Mesendoderm (in vitro differentiated cells): Measurements from ENCODE around the gene CBLL1.

Experiments used
- DNase-seq: peaks from one replicate; pipeline ENCODE4 v3.0.0; 2013
- H2AK5ac ChIP-seq: 2 replicates; pipeline ENCODE4 v1.6.1; 2013; ENCODE audit warnings: low read length, inconsistent platforms
- H2BK120ac ChIP-seq: 2 replicates; pipeline ENCODE4 v1.6.1; 2013; ENCODE audit warnings: low read depth, mild to moderate bottlenecking, low read length, moderate library complexity, mixed read lengths
- H2BK15ac ChIP-seq: replicated peaks from 2 replicates; pipeline ENCODE4 v1.6.1; 2013; ENCODE audit warnings: low read depth, mild to moderate bottlenecking, moderate library complexity
- H2BK5ac ChIP-seq: 2 replicates; pipeline ENCODE4 v1.6.1; 2013; ENCODE audit warnings: low read length, inconsistent platforms
- H3K18ac ChIP-seq: 2 replicates; pipeline ENCODE4 v1.6.1; 2013; ENCODE audit warnings: mild to moderate bottlenecking, low read length, mixed read lengths
- H3K23ac ChIP-seq: one replicate; pipeline ENCODE4 v1.6.1; 2013; ENCODE audit warnings: low read length
- H3K27ac ChIP-seq: 2 replicates; pipeline ENCODE4 v1.5.1; 2013; ENCODE audit warnings: low read depth, mild to moderate bottlenecking, inconsistent platforms, low read length, moderate library complexity
- H3K27me3 ChIP-seq: 2 replicates; pipeline ENCODE4 v1.6.1; 2013; ENCODE audit warnings: low read length, control low read depth, mild to moderate bottlenecking, inconsistent platforms; ENCODE audit not compliant: insufficient read depth, poor library complexity
- H3K36me3 ChIP-seq: 2 replicates; pipeline ENCODE4 v1.6.1; 2013; ENCODE audit warnings: low read length, inconsistent platforms; ENCODE audit not compliant: control insufficient read depth, insufficient read depth
- H3K4ac ChIP-seq: one replicate; pipeline ENCODE4 v1.6.1; 2013; ENCODE audit warnings: low read depth, mild to moderate bottlenecking, low read length, moderate library complexity
- H3K4me1 ChIP-seq: 2 replicates; pipeline ENCODE4 v1.6.1; 2013; ENCODE audit warnings: low read depth, low read length, inconsistent platforms; ENCODE audit not compliant: control insufficient read depth
- H3K4me2 ChIP-seq: 2 replicates; pipeline ENCODE4 v1.6.1; 2013; ENCODE audit warnings: low read length
- H3K4me3 ChIP-seq: 2 replicates; pipeline ENCODE4 v1.5.1; 2013; ENCODE audit warnings: mild to moderate bottlenecking, low read length
- H3K56ac ChIP-seq: one replicate; pipeline ENCODE4 v1.6.1; 2013; ENCODE audit warnings: low read length
- H3K79me1 ChIP-seq: 2 replicates; pipeline ENCODE4 v1.6.1; 2013; ENCODE audit warnings: low read length, inconsistent platforms
- H3K79me2 ChIP-seq: 2 replicates; pipeline ENCODE4 v1.6.1; 2013; ENCODE audit warnings: mild to moderate bottlenecking, low read length; ENCODE audit not compliant: control insufficient read depth, insufficient read depth
- H3K9ac ChIP-seq: 2 replicates; pipeline ENCODE4 v1.6.1; 2013; ENCODE audit warnings: low read length, inconsistent platforms
- H4K5ac ChIP-seq: one replicate; pipeline ENCODE4 v1.6.1; 2013; ENCODE audit warnings: low read length
- H4K8ac ChIP-seq: one replicate; pipeline ENCODE4 v1.6.1; 2013; ENCODE audit warnings: low read depth, mild to moderate bottlenecking, control low read depth, low read length, moderate library complexity
- WGBS: extraction: QIAGEN DNeasy Blood & Tissue Kit; methylation state at CpG from one replicate; pipeline ENCODE4 v1.1.7; 2013; ENCODE audit warnings: low lambda C conversion rate, missing lambda C conversion rate; ENCODE audit not compliant: insufficient coverage; ENCODE audit errors: extremely low coverage; 5-methylcytosine and 5-hydroxymethylcytosine counted together

The CBLL1 gene

DNA sequence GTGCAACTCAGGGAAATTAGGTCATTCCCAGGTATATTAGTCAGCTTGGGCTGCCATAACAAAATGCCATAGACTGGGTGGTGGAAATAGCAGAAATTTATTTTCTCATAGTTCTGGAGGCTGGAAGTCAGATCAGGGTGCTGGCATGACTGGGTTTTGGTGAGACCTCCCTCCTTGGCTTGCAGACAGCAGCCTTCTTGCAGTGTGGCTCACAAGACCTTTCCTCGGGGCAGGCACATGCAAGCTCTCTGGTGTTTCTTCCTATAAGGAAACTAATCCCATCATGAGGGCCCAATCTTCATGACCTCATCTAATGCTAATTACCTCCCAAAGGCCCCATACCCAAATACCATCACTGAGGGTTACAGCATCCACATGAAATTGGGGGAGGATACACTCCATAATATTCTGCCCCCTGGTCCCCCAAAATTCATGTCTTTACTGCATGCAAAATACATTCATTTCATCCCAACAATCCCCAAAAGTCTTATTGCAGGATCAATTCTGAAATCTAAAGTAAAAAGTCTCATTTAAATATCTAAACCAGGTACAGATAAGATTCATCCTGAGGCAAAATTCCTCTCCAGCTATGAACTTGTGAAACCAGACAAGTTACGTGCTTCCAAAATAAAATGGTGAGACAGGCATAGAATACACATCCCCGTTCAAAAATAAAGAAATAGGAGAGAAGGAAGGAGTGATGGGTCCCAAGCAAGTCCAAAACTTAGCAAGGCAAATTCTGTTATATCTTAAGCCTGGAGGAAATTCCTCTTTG, 17.4 kb upstream of the CBLL1 start:
- no peaks in the 10 kb centered on the region for H3K79me2 ChIP-seq
- no peaks in the 10 kb centered on the region for H3K4me1 ChIP-seq
- H3K56ac ChIP-seq, result no peak overlapping the region
- H2BK5ac ChIP-seq, result no peak overlapping the region
- no peak overlapping the region for H2AK5ac ChIP-seq
- H3K4me3 ChIP-seq, result no peak overlapping the region
- no peak overlapping the region for H3K23ac ChIP-seq
- WGBS, result no CpG with 5 or more reads among the region's 3 CpGs
- H2BK120ac ChIP-seq, result no peak overlapping the region
- no peak overlapping the region for H4K5ac ChIP-seq
- H3K4ac ChIP-seq, result no peak overlapping the region
- no peak overlapping the region for H3K4me2 ChIP-seq
- no peak overlapping the region for H3K18ac ChIP-seq
- H3K27ac ChIP-seq, result no peak overlapping the region
- H3K27me3 ChIP-seq, result no peaks in the 10 kb centered on the region
- H3K36me3 ChIP-seq, result no peaks in the 10 kb centered on the region
- no peak for DNase-seq
- H3K9ac ChIP-seq, result no peak overlapping the region
- H3K79me1 ChIP-seq, result no peaks in the 10 kb centered on the region
- H2BK15ac ChIP-seq, result no peak overlapping the region
- H4K8ac ChIP-seq, result no peak overlapping the region

GRCh38 chr7:107728276-107728675, 15.7 kb upstream of the CBLL1 start:
- Histone ChIP-seq H3K23ac (no peak overlapping the region), H2AK5ac (no peak overlapping the region)

DNA sequence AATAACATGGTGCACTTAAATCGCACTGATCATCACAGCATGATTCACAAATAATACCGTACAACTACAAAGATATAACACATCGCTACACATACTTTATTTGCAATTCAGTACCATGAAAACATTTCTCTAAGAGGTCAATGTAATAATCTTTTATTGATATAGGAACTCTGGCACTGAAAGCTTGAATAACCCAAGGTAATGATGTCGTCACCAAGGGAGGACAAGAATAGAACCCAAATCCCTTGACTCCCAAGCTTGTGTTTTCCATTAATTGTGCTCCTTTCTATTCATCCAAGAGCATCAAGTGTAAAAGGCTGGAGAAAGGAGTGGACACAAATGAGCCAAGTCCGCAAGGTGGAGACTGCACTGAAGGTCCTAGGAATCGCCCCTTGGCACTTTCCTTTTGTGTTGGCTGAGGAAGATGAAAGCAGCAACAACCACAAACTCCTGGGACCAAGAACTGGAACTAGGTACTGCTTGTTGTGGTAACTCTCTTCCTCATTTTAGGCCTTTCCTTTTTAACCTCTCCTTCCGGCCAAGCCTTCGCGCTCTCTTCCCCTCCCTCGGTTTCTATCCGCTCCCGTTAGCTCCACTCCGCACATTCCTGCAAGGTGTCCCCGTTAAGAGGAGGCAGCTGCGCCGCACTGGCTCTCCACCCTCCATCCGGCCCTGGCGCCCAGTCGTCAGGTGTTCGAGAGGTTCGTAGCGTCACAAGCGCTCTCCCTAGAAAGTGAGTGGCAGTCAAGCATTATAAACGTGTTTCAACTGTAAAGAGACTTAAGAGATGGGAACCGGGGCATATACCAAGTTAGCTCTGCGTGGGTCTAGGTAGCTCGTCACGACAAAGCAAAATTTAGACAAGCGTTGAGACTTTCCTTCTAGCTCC, 1.0 kb upstream of the CBLL1 start:
- no peak overlapping the region for H4K8ac ChIP-seq
- peak overlapping the region; percentile 78 for H3K9ac ChIP-seq
- no peaks in the 10 kb centered on the region for H3K4me1 ChIP-seq
- H3K4ac ChIP-seq, result no peak overlapping the region
- H3K36me3 ChIP-seq, result no peaks in the 10 kb centered on the region
- no peak overlapping the region for H2AK5ac ChIP-seq
- 100% methylated on average over 2 of the region's 29 CpGs for WGBS
- H3K23ac ChIP-seq, result no peak overlapping the region
- peak overlapping the region; percentile 96 for H3K4me2 ChIP-seq
- peak overlapping the region; percentile 33 for H3K27ac ChIP-seq
- no peak overlapping the region for H3K18ac ChIP-seq
- H2BK120ac ChIP-seq, result no peak overlapping the region
- peak overlapping the region; percentile 28 for H2BK5ac ChIP-seq
- H3K27me3 ChIP-seq, result no peaks in the 10 kb centered on the region
- H4K5ac ChIP-seq, result no peak overlapping the region
- peaks cover 26% of the 10 kb centered on the region for H3K79me2 ChIP-seq
- peak overlapping the region; percentile 80 for H3K4me3 ChIP-seq
- H2BK15ac ChIP-seq, result no peak overlapping the region
- peak overlapping the region; percentile 94 for H3K56ac ChIP-seq
- peaks cover 3% of the 10 kb centered on the region for H3K79me1 ChIP-seq
- DNase-seq, result peak; percentile 86

More at GRCh38 chr7:107728276-107728675, 15.7 kb upstream of the CBLL1 start:
- DNase-seq, result no peak
- Histone ChIP-seq H3K56ac (no peak overlapping the region), H3K36me3 (no peaks in the 10 kb centered on the region), H4K8ac (no peak overlapping the region), H2BK5ac (no peak overlapping the region), H3K4me3 (no peak overlapping the region), H3K4me1 (no peaks in the 10 kb centered on the region), H3K27ac (no peak overlapping the region), H2BK15ac (no peak overlapping the region), H3K79me2 (no peaks in the 10 kb centered on the region), H3K9ac (no peak overlapping the region), H3K18ac (no peak overlapping the region), H3K4ac (no peak overlapping the region), H3K79me1 (no peaks in the 10 kb centered on the region), H4K5ac (no peak overlapping the region), H2BK120ac (no peak overlapping the region), H3K4me2 (no peak overlapping the region), H3K27me3 (no peaks in the 10 kb centered on the region)

- H3K56ac ChIP-seq, result peak overlapping the region; percentile 94
- H2BK15ac ChIP-seq, result no peak overlapping the region
- H3K9ac ChIP-seq, result peak overlapping the region; percentile 95
- H3K23ac ChIP-seq, result no peak overlapping the region
- H3K4me3 ChIP-seq, result peak overlapping the region; percentile 85
- H3K79me2 ChIP-seq, result peaks cover 26% of the 10 kb centered on the region
- no CpG with 5 or more reads among the region's 22 CpGs for WGBS
- DNase-seq, result no peak
- H3K4me1 ChIP-seq, result no peaks in the 10 kb centered on the region
- no peak overlapping the region for H4K5ac ChIP-seq
- H3K27ac ChIP-seq, result no peak overlapping the region
- peak overlapping the region; percentile 57 for H3K4me2 ChIP-seq
- H2AK5ac ChIP-seq, result no peak overlapping the region
- no peak overlapping the region for H2BK120ac ChIP-seq
- peaks cover 3% of the 10 kb centered on the region for H3K79me1 ChIP-seq
- no peaks in the 10 kb centered on the region for H3K27me3 ChIP-seq
- no peak overlapping the region for H2BK5ac ChIP-seq
- no peak overlapping the region for H3K18ac ChIP-seq
- H3K4ac ChIP-seq, result peak overlapping the region; percentile 41
- no peak overlapping the region for H4K8ac ChIP-seq
- H3K36me3 ChIP-seq, result no peaks in the 10 kb centered on the region
These were observed 406 bp downstream of the CBLL1 start for GRCh38 chr7:107744345-107744750.

- Histone ChIP-seq H2BK15ac (no peak overlapping the region), H3K56ac (no peak overlapping the region), H2BK120ac (no peak overlapping the region), H3K79me2 (peaks cover 26% of the 10 kb centered on the region), H3K79me1 (peaks cover 3% of the 10 kb centered on the region), H3K9ac (no peak overlapping the region), H4K8ac (no peak overlapping the region), H3K4me2 (no peak overlapping the region), H4K5ac (no peak overlapping the region), H3K4ac (no peak overlapping the region), H3K27me3 (no peaks in the 10 kb centered on the region), H3K27ac (no peak overlapping the region), H3K23ac (no peak overlapping the region), H3K18ac (no peak overlapping the region), H3K4me3 (no peak overlapping the region), H3K4me1 (no peaks in the 10 kb centered on the region), H3K36me3 (no peaks in the 10 kb centered on the region), H2BK5ac (no peak overlapping the region), H2AK5ac (no peak overlapping the region)
- no CpG with 5 or more reads among the region's 3 CpGs for WGBS
- no peak for DNase-seq
These were observed 2.1 kb downstream of the CBLL1 start for GRCh38 chr7:107746006-107746405.
